Measurements from ENCODE around the gene LPIN1.
"Not testable (repeated sequence)": the region's sequence is repeated elsewhere in the genome, so short reads cannot be mapped to it uniquely, and the experiment has no call there.

The LPIN1 gene

DNA sequence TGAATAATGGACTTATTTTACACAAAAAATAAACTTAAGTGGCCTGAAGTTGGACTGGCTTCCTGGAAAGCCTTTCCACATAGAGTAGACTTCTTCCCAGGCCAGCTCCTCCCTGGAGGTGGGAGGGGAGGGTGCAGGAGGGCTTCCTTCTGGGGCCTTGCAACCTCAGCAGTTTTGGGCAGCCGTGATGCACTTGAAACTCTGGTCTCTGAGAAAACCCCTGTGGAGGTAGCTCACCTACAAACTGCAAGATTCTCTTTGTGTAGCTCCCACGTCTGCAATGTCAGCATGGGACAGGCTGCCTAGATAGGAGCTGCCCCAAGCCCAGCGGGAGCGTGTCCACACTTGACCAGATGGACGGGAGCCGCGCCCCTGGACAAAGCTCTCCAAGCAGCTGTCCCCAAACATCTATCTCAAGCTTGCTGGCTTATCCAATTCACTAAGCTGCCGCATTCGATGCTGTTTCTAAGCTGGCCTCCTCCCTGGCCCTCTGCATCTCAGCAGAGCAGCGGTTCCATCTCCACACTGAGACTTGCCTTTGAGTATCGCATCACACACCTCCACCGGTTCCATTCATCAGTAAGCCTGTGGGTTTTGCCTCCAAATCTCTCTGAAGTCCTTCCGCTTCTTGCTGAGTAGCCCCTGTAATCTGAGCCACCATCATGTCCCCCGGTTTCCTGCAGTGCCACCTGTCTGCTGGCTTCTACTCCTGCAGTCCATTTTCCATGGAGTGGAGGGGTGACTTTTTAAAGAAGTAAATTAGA, 1.6 kb upstream of the LPIN1 start:
- DNase-seq (ENCODE audit: low read depth), result no peak

DNA sequence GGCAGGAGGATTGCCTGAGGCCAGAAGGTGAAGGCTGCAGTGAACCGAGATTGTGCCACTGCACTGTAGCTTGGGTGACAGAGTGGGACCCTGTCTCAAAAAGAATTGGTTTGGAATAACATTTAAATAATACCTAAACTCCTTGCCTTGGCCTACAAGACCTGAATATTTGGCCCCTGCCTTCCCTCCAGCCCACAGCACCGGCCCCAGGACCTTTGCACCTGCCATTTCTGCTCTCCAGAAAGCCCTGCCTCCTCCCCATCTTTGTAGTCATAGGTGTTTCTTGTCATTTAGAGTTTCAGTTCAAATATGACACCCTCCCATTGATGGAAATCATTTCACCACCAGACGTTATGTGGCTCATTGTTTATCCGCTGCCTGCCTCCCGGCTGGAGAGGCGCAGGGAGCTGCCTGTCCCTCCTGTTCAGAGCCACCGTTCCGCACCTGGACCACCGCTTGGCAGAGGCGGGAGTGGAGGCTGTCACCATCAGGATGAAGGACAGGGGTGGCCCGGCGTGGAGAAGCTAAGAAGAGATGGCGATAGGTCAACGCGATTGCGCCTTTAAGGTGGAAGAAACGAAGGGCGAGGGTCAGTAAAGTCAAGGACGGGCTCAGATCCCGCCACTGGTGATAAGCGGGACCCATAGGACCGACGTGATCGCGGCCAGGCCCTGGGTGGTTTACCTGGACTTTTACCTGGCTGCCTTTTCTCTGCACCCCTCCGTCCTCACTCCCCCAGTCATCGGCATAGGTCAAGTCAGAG, 638 bp upstream of the LPIN1 start:
- DNase-seq (ENCODE audit: low read depth), result no peak

DNA sequence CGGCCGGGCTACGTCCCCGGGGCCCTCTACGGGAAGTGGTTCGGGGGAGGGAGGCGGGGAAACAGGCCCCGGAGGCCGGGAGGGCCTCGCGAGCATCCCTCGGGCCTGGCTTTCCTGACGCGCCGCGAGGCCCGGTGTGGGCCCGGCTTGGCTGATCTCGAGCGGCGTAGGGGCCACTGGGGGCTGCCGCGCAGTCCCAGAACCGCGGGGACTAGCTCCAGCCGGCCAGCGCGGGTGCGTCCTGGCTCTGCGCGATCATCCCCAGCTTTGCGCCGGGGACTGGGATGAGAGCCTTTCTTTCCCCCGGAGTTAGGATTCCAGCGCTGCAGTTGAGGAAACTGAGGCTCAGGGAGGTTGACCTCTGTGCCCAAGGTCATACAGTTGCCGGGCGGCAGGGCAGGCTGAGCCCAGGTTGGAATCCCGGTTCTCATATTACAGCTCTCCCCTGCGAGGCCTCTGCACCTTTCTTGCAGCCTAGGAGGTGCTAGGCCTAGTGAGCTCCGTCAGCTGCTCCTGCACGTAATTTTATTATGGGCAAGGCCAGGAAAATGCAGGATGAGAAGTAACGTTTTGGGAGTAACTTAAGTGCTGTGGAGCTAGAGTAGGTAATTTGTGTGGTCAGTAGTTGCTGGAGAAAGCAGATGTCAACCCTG, 501 bp downstream of the LPIN1 start:
- no peak for DNase-seq (ENCODE audit: low read depth)

DNA sequence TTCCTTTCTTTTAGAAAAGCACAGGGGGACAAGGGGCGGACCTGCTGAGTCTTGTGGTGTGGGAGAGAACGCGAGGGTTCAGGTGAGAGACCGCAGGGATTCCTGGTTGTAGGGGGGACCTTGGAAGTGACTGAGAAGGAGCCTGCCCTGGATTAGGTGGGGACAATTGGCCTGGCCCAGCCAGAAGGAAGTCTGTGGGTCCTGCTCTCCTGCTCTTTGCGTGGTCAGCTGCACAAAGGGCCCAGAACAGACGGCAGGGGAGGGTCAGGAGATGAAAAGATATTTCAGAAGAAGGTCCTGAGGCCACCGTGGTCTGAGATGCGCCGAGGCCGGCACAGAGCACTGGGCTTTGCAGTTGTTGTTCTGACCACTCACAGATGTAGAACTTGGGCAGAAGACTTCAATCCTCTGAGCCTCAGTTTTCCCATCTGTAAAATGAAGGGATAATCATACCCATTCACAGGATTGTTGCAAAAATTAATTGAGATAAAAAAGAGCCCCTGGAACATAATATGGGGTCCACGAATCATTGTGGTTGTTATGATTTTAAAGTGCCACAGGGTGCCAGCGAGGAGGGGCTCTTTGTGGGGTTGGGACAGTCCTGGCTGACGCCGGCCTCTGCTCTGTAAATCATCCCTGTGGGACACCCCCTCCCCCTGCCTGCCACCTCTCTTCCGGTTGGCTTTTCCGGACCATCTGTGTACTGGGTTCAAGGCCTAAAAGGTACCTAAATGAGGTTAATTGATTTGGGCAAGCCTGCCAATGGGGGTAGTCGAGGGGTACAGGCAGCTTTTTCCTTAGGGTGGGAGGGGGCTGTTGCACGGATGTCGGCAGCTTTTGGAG, 1.8 kb downstream of the LPIN1 start:
- DNase-seq (ENCODE audit: low read depth), result no peak

DNA sequence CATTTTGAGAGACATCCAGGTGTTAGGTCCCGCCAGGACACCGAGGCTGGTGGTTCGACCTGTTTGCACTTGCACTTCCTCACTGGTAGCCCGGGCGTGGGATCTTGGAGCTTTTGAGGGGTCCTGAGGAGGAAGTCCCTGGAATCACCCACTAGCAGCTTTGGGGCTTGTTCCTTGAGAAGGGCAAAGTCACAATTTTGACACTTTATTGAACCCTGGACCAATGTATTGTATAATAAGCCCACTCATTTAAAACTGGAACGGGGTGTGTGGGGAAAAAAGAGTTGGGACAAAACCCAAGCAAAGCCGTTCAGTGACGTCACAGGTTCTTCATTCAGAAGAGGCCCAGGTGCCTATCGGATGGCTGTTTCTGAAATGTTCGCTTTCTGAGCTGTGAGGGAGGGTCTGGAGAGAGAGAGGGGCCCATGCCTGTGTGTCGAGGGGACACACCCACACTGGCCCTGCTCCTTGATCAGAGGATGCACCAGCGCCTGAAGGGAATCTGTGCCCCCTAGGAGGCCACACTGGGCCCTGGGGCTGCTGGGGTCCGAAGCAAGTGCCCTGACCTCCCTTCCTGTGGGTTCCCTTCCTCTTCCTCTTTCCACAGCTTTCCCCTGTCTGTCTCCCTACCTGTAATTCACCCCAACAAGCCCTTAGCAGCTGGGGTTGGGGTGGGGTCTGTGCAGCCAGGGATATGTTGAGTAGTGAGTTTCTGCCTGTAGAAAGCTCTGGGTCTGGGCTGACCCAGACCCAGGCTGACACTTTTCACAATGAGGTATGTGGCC, 2.6 kb downstream of the LPIN1 start:
- DNase-seq (ENCODE audit: low read depth), result no peak

DNA sequence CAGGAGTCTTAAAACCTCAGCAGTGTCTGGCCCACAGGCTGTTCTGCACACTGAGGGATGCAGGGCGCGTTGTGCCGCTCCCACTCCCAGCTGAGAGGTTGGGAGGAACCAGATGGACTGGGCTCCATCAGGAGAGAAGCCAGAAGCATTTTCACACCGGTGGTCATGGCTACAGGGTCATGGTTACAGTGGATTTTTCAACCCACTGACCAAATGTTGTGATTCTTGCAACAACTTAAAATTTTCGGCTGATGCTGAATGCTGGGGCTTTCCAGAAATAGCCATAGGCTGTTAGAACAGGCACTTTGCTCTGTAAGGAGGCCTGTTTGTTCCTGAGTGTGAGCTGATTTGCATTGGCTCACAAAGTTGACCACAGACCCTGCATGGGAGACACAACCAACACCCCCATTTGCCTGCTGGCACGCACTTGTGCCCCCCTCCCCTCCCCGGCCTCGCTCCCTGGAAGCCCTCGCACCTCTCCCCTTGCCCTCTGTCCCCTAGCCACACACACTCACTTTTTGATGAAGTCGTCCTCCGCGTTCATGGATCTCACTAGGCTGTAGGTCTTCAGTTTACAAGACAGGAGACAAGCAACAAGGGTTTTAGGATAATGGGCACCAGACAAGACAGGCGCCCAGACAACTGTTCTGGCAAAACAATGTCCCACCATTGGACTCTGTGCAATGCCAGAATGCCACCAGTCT, 3.4 kb downstream of the LPIN1 start:
- no peak for DNase-seq (ENCODE audit: low read depth)

DNA sequence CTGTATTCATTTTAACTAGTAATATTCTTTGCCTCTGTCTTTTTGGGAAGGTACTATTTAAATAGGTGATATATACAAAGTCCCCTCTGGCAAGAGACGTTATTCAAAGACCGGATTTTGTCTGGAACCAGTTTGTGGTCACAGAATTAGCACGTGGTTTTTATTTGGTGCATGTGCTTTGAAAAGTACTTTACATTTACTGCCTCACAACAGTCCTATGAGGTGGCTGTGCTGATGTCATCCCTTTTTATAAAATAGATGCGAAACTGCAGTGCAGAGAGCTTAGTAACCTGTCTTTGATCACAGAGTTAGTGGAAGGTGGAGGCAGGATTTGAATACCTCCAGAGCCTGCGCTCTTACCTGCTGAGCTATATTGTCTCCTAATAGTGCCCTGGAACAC, 4.0 kb downstream of the LPIN1 start:
- no peak for DNase-seq (ENCODE audit: low read depth)

DNA sequence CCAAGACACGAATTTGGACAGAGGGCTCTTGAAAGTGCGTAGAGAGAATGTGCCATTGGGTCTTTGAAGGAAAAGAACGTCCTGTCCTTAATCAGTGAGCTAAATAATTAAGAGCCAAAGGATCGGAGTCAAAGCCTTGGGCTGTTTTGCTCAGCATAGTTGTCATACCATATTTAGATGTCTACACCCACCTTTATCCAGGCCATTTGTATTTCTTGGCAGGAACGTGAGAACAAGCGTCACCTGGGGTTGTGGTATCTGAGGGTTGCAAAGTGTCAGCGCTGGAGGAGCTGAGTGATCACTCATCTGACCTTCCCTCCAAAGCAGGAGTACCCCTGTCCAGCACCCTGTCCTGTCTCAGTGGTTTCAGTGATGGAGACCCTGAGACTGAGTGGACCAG, 4.5 kb downstream of the LPIN1 start:
- no peak for DNase-seq (ENCODE audit: low read depth)

DNA sequence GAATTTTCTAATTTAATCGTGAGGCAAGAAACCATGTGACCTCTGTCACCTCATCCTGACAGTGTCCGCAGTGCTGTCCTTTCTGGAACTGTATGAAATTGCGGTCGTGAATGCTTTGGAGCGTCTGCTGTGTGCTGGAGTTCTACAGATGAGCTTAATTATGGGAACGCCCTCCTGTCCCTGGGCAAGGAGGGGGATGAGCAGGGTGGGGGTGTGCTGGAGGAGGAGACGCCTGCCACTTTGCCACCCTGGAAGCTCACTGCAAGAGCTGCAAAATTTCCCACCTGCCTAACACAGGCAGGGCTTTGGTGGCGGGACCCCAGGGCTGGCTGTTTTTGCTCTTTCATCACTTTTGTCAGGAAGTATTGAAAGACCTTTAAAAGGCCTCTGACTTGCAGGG, 6.5 kb downstream of the LPIN1 start:
- no peak for DNase-seq (ENCODE audit: low read depth)

DNA sequence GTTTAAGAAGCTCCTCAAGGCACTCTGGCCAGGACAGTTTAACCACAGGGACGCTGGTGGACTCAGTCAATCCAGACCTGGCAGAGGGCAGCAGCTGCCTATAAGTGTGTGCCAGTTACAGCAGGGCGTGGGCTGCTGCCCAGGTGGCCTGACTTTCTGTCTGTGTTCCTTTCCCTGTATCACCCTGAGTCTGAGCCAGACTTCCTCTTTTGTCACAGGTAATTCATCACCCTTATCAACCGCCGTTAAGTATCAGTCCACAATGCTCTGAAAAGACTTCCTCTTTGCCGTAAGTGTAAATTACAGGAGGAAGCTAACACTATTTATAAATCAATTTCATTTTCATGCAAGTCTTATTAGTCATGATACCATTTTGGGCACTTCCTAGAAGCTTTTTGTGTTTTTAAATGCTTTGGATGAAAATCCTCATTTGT, 7.0 kb downstream of the LPIN1 start:
- DNase-seq (ENCODE audit: low read depth), result no peak

DNA sequence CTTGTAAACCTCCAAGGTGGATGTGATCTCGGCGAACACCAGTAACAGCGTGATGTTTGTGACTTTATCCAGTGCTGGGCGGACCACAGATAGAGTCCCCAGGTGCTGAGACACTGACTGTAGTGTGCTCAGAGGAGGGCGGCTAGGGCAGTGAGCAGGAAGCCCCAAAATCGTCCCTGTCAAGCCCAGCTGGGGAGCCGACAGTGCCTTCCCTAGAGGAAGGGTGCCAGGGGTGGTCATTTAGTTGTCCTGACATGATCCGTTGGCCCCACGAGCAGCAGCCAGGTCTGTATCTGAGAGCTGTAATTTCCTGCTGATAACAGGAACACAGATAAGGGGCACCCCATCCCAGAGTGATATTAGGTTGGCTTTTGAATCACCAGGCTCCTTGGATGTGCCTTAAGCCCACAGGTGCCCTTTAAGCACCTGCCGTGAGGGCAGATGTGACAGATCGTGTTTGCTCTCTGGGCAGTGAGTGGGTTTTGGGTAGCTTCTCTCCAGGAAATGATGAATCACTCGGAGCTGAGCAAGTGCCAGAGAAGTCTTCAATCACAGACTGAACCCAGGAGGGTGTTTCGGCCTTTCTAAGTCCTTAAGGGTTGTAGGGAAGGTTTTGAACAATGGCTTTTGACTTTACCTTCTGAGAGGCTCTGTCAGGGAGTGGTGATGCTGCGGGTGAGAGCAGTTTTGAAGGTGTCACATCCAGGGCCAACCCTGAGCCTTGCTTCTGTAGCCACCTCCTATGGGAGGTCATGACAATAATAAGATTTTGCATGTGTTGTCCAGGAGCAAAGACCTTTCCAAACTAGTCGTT, 7.7 kb downstream of the LPIN1 start:
- no peak for DNase-seq (ENCODE audit: low read depth)

DNA sequence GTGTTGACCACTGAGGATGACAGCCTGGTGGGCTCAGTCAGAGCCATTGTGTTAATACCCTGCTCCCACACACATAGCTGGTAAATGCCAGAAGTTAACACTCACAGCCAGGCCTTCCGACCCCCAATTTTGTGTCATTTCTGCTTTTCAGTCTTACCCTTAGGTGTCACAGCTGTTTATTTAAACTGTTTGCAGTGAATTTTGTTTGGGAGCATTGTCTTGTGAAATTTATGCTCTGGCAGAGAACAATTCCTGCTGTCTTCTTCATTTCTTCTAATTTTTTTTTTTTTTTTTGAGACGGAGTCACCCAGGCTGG, 8.2 kb downstream of the LPIN1 start:
- DNase-seq (ENCODE audit: low read depth), result no peak

DNA sequence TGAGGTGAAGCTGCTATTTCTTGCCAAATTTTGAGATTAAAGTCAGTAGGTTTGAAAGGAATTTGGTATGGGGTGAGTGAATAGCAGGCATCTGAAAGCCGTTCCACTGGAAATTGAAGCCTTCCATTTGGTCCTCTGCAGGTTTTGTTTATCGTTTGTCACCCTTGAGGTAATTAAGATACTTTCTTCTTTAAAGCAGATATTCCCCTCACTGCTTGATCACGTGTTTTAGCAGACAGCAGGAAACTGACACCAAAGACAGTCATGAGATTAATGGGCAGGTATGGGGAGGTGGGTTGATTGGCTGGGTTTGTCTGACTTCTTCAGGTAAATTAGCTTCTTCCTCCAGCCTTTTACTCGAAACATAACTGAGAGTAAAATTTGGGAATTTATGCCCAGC, 10.7 kb downstream of the LPIN1 start:
- DNase-seq (ENCODE audit: low read depth), result no peak

DNA sequence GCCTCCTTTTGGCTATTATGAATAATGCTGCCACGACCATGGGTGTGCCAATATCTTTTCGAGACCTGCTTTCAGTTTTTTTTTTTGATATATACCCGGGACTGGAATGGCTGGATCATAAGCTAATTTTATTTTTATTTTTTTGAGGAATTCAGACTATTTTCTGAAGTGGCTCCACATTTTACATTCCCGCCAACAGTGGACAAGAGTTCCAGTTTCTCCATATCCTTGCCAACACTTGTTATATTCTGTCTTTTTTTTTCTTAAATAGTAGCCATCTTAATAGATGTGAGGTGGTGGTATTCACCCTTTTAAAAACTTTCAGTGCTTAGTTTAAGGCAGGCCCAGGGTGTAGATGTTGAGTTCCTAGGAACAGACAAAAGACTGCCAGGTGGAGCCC, 11.8 kb downstream of the LPIN1 start:
- DNase-seq (ENCODE audit: low read depth), result no peak

DNA sequence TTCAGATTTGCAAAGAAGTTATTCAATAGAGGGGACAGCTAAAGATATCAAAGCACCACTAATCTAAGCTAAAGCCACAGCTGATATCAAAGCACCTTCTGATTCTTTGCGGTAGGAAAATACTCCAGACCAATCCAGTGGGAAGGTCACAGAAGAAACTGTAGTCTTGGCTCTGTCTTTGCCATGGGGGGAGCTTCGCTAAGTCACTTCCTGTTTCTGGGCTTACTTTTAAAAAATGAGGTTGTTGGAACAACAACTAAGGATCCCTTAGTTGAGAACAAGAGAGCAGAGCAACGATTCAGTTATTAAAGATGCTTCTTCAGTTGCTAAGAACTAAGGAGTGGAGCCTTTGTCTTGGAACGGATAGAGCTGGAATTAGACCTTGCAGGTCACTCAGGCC, 12.2 kb downstream of the LPIN1 start:
- DNase-seq (ENCODE audit: low read depth), result no peak

DNA sequence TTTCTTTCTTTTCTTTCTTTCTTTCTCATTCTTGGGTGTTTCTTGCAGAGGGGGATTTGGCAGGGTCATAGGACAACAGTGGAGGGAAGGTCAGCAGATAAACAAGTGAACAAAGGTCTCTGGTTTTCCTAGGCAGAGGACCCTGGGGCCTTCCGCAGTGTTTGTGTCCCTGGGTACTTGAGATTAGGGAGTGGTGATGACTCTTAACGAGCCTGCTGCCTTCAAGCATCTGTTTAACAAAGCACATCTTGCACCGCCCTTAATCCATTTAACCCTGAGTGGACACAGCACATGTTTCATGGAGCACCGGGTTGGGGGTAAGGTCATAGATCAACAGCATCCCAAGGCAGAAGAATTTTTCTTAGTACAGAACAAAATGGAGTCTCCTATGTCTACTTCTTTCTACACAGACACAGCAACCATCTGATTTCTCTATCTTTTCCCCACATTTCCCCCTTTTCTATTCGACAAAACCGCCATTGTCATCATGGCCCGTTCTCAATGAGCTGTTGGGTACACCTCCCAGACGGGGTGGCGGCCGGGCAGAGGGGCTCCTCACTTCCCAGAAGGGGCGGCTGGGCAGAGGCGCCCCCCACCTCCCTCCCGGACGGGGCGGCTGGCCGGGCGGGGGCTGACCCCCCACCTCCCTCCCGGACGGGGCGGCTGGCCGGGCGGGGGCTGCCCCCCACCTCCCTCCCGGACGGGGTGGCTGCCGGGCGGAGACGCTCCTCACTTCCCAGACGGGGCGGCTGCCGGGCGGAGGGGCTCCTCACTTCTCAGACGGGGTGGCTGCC, 12.9 kb downstream of the LPIN1 start:
- DNase-seq (ENCODE audit: low read depth), result not testable (repeated sequence)

DNA sequence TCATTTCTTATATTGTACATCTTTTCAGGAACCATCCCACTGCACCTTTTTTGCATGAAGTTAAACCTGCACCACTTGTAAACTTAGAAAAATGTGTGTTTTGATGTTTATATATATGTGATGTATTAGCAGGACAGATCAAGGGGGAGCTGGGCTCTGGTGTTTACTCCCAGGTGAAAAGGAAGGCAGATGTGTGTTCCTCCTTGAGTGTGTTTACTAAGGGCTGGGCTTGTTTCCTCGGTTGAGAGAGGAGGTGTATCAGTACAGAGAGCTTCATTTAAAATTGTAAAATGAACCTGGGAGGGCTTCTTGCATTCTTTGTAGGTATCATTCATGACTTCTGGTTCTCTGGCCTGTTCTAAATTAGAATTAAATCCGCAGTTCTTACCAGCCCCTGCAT, 14.8 kb downstream of the LPIN1 start:
- DNase-seq (ENCODE audit: low read depth), result no peak

DNA sequence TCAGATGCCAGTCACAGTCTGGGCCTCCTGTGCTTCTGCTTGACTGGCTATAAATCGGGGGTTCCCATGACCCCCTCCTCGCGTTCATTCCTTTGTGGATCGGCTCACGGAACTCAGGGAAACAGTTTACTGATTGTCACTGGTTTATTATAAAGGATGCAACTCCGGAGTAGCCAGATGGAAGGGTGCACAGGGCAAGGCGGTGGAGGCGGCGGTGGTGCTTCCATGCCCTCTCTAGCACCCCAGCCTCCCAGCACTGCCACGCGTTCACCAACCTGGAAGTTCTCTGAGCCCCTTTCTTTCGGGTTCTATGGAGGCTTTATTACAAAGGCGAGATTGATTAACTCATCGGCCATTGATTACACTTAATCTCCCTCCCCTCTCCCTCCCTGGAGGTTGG, 15.6 kb downstream of the LPIN1 start:
- DNase-seq (ENCODE audit: low read depth), result no peak

DNA sequence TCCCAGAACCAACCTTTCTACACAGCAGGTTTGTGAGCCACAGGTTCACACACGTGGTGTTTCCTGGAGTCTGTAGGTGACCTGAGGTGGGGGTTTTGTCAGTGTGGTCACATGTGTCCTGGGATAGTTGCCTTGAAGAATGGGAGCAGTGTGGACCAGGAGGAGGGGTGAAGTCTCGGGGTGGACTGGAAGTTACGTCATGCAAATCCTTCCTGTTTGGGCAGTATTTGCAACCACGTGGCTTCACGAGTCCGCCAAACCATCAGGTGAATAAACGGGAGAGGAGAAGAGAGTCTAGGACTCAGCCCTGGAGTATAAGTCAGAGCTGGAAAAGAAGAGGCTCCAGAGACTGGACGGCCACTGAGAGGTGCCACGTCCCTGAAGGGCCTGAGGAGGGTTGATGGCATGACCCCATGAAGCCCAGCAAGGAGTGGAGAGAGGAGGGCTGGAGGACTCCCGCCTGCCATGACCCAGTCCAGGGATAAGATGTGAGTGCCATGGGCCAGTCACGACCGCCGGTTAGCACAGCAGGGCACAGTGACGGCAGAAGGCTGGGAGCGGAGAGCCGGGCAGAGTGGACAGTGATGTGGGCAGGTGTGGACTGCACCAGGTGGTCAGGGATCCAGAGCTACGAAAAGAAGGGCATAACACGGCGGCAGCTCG, 16.5 kb downstream of the LPIN1 start:
- no peak for DNase-seq (ENCODE audit: low read depth)

Data from activated T-cell treated with anti-CD3 and anti-CD28 coated beads for 48 hours (primary cell).